GM18505 (cell line): ENCODE data around the gene TMEM72.

Experiments
- ATAC-seq: cut with Tn5 transposase; IDR thresholded peaks from one replicate; pipeline ENCODE4 v1.9.1; 2021; ENCODE audit not compliant: unreplicated experiment
- POLR2A ChIP-seq: IDR thresholded peaks from 4 replicates; pipeline ENCODE4 v1.6.1; 2011; ENCODE audit warnings: borderline replicate concordance; ENCODE audit not compliant: insufficient read depth, insufficient read length; ENCODE audit errors: extremely low read depth

TMEM72 gene

GRCh38 chr10:44986179-44986578 is 75.0 kb downstream of the TMEM72 start:
- TF ChIP-seq POLR2A: no peak
- ATAC-seq: no peak
